Stomach (tissue), 9 donors: ENCODE measurements around the gene H19. TPM values are rescaled to one million over a fixed set of nuclear protein-coding genes. Genes with fewer than 3 reads are reported as not detected.

Experiments
- DNase-seq, 2 donors: peaks; one replicate each; pipeline versions ENCODE4 v3.0.0 to v3.0.0-alpha.2; 2013 to 2019
- H3K27ac ChIP-seq, 5 donors: fragments of 200-600 bp in 4 of 5; sonication (generic) in 4 of 5; one replicate each; pipeline ENCODE4 v1.5.1; 2013 to 2019; ENCODE audit warnings: mild to moderate bottlenecking in 1 of 5, moderate library complexity in 1 of 5
- H3K27me3 ChIP-seq, 3 donors: fragments of 200-600 bp; sonication (generic); one replicate each; pipeline ENCODE4 v1.5.1; 2017 to 2019; ENCODE audit warnings: mixed run types in 1 of 3
- H3K36me3 ChIP-seq, 4 donors: fragments of 200-600 bp; sonication (generic); 1 replicate in 3 of 4; 2 replicates in 1 of 4; pipeline ENCODE4 v1.5.1; 2016 to 2019
- H3K4me1 ChIP-seq, 4 donors: fragments of 200-600 bp; sonication (generic); one replicate each; pipeline ENCODE4 v1.5.1; 2016 to 2019
- H3K4me3 ChIP-seq, 4 donors: fragments of 200-600 bp; sonication (generic) in 3 of 4; one replicate each; pipeline ENCODE4 v1.5.1; 2016 to 2019; ENCODE audit warnings: mild to moderate bottlenecking in 1 of 4
- H3K9me3 ChIP-seq, 4 donors: fragments of 200-600 bp; sonication (generic); one replicate each; pipeline ENCODE4 v1.5.1; 2016 to 2019
- CTCF ChIP-seq, 7 experiments: fragments of 450-650 bp in 4 of 7; fragments of 200-600 bp in 3 of 7; sonication (generic) in 3 of 7; IDR thresholded peaks; one replicate each; pipeline ENCODE4 v1.5.1; 2016 to 2019; ENCODE audit warnings: antibody characterized with exemption in 7 of 7, control low read depth in 2 of 7, mild to moderate bottlenecking in 1 of 7
- EP300 ChIP-seq: sonication (generic); formaldehyde crosslinking; IDR thresholded peaks from one replicate; pipeline ENCODE4 v1.6.1; 2017; ENCODE audit warnings: antibody characterized with exemption
- POLR2A ChIP-seq, 4 donors: fragments of 450-650 bp; IDR thresholded peaks; one replicate each; pipeline ENCODE4 v1.6.1; 2016; ENCODE audit warnings: antibody characterized with exemption in 4 of 4, control low read depth in 2 of 4, mild to moderate bottlenecking in 1 of 4, moderate library complexity in 1 of 4
- POLR2AphosphoS5 ChIP-seq, 3 donors: sonication (generic); formaldehyde crosslinking; IDR thresholded peaks; one replicate each; pipeline ENCODE4 v1.6.1; 2016; ENCODE audit warnings: antibody characterized with exemption in 3 of 3
- WGBS, 5 donors: extraction: QIAGEN DNeasy Blood & Tissue Kit in 3 of 5; methylation state at CpG; one replicate each; pipeline versions ENCODE4 v1.1.5 to v1.1.7; 2013 to 2018; 5-methylcytosine and 5-hydroxymethylcytosine counted together
- intact Hi-C: fragments of 100-400 bp; cut with DNase I; formaldehyde crosslinking; loops from one replicate; pipeline ENCODE4 v1.15.1; 2023; ENCODE audit warnings: low total_unique reads
- polyA plus RNA-seq, 3 donors: library from polyadenylated mRNA; stranded (reverse); fragments of 200-250 nt; gene quantifications; one replicate each; pipeline ENCODE4 v1.2.3, GENCODE V29; 2013
- total RNA-seq, 5 donors: library from RNA; depleted of rRNA; stranded (reverse); fragments of >200 nt; gene quantifications; one replicate each; pipeline versions ENCODE4 v1.1.0 to v1.2.3, GENCODE V29; 2014 to 2016
- donor health status: healthy with polysubstance abuse.
- donor health status: Bipolar disorder and iron deficiency.
- donor health status: healthy.

The H19 gene
- total and polyA plus RNA-seq, 8 donors: 33.3 to 2,215 (median 54.5) TPM

DNA sequence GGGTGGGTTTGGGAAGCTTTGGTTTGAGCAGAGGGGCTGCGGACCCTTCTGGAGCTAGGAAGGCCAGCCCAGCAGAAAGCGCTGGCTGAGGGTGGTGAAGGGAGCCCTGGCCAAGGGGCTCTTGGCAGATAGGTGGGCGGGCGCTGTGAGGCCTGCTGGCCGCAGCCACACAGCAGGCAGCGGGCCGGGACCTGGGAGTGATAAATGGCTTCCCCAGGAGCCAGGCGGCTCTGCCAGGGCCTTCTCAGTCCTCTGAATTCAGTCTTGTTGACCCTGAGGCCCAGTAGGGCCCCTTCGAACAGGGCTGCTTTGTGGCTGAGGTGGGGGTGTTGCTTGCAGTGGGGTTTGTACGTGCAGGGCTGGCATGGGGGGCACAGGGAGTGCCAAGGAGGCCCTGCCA is 33.4 kb upstream of the H19 start:
- TF ChIP-seq CTCF (IDR thresholded peaks at IDR 0.05) (no peak), EP300 (no peak), POLR2AphosphoS5 (IDR thresholded peaks at IDR 0.05) (no peak), POLR2A (IDR thresholded peaks at IDR 0.05) (no peak)
- no peak overlapping the region for H3K4me3 ChIP-seq
- WGBS, 5 donors: no CpG with 5 or more reads among the region's 10 CpGs

DNA sequence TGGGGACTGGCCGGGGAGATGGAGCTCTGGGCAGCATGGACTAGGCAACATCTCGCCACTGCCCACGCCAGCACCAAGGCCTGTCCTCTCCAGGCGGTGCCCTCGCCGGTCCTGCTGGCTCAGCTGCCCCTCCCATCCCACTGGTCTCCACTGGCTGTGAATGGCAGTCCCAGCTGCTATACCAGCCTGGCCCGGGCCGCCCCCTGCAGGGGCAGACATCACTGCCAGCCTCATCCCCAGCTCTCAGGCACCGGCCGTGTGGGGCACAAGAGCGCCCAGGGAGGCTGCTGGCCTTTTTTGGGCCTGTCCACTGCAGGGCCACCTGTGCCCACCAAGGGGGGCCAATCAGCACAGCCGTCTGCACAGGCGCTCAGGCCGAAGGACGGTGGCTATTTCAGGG is 30.1 kb upstream of the H19 start:
- no peak for DNase-seq
- Histone ChIP-seq H3K27me3 (no peaks in the 10 kb centered on the region), H3K4me1 (no peaks in the 10 kb centered on the region), H3K9me3 (no peaks in the 10 kb centered on the region), H3K36me3 (no peaks in the 10 kb centered on the region), H3K4me3 (no peak overlapping the region), H3K27ac (no peak overlapping the region)
- WGBS, 5 donors: no CpG with 5 or more reads among the region's 15 CpGs
- no peak for TF ChIP-seq EP300
- no peak for TF ChIP-seq POLR2A (IDR thresholded peaks at IDR 0.05)
- no peak for TF ChIP-seq POLR2AphosphoS5 (IDR thresholded peaks at IDR 0.05)
- no peak for TF ChIP-seq CTCF (IDR thresholded peaks at IDR 0.05)
- intact Hi-C loops: no loop called here

More for the DNA sequence above, 33.4 kb upstream of the H19 start:
- intact Hi-C loops: no loop called here
- Histone ChIP-seq H3K36me3 (no peaks in the 10 kb centered on the region), H3K9me3 (no peaks in the 10 kb centered on the region), H3K27ac (no peak overlapping the region), H3K27me3 (no peaks in the 10 kb centered on the region), H3K4me1 (no peaks in the 10 kb centered on the region)
- no peak for DNase-seq

- no peaks in the 10 kb centered on the region for H3K9me3 ChIP-seq
These were observed 17.4 kb upstream of the H19 start for GRCh38 chr11:2015025-2015424.

GRCh38 chr11:2012440-2012839 is 14.8 kb upstream of the H19 start:
- TF ChIP-seq POLR2A (IDR thresholded peaks at IDR 0.05): no peak
- TF ChIP-seq EP300: no peak
- TF ChIP-seq POLR2AphosphoS5 (IDR thresholded peaks at IDR 0.05): no peak
- TF ChIP-seq CTCF (IDR thresholded peaks at IDR 0.05): no peak
- Histone ChIP-seq H3K4me1 (no peaks in the 10 kb centered on the region), H3K4me3 (no peak overlapping the region), H3K27me3 (no peaks in the 10 kb centered on the region), H3K9me3 (no peaks in the 10 kb centered on the region), H3K27ac (no peak overlapping the region), H3K36me3 (no peaks in the 10 kb centered on the region)
- DNase-seq: no peak
- no CpG with 5 or more reads among the region's 25 CpGs for WGBS, 5 donors
- intact Hi-C loops: no loop called here

More at GRCh38 chr11:2015025-2015424, 17.4 kb upstream of the H19 start:
- intact Hi-C loops: no loop called here
- no peak overlapping the region for H3K27ac ChIP-seq
- no peak overlapping the region for H3K4me3 ChIP-seq
- WGBS, 5 donors: no CpG with 5 or more reads among the region's 14 CpGs
- H3K4me1 ChIP-seq: no peaks in the 10 kb centered on the region
- H3K36me3 ChIP-seq: no peaks in the 10 kb centered on the region
- no peak for DNase-seq
- TF ChIP-seq POLR2AphosphoS5 (IDR thresholded peaks at IDR 0.05) (no peak), CTCF (IDR thresholded peaks at IDR 0.05) (no peak), POLR2A (IDR thresholded peaks at IDR 0.05) (no peak)
- H3K27me3 ChIP-seq: no peaks in the 10 kb centered on the region
